ENCODE results near the gene GTPBP2.

Gene GTPBP2

DNA sequence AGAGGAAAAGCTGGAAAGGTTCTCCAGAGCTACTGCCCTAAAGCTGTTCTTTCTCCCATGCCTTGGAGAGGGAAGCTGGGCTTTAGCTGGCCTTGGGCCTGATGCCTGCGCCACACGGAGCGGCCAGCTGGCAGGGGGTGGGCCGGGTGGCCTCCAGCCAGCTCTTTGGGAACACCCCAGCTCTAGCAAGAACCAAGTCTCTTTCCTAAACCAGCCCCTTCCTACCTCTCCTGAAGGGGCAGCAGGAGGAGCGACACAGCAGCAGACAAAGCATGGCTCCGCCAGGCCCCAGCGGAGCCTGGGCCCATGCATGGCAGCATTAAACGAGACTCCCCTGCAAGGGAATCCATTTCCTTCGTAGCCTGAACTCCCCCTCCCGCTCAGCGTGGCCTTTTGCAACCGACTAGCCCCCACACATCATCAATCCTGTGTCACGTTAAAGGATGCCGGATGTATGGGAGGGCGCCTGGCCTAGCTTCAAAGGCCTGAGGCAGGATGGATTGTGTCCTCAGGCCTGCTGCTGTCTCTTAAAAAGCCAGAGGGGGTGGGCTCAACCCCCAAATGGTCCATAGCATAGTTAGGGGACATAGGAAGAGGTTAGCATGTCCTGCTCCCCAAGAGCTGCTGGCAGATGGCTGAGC is 44.5 kb upstream of the GTPBP2 start:
- CTCF ChIA-PET: interaction anchor here (0.7 to 1.9 kb wide), 4 partner anchors 9 to 278 kb away, joined by 3 to 5 read pairs (median 4); no protein-coding TSS in a partner anchor
- WGBS (ENCODE audit: insufficient coverage): 98% methylated on average over 14 of the region's 15 CpGs
- Histone ChIP-seq H3K4me3 (ENCODE audit: control insufficient read depth in 1 of 7, extremely low read depth in 1 of 7, insufficient read depth in 4 of 7, low read depth in 2 of 7, low read length in 6 of 7) (no peak overlapping the region), H3K27ac (ENCODE audit: insufficient read depth in 1 of 2, low read depth in 1 of 2, low read length in 2 of 2, poor library complexity in 1 of 2, severe bottlenecking in 2 of 2) (no peak overlapping the region), H3K27me3 (replicated peaks in 2 of 5; ENCODE audit: control insufficient read depth in 4 of 5, insufficient read depth in 5 of 5, low read length in 4 of 5) (no peaks in the 10 kb centered on the region), H3K4me1 (ENCODE audit: control extremely low read depth in 1 of 4, control insufficient read depth in 4 of 4, insufficient read depth in 4 of 4, low read length in 3 of 4) (peaks cover 0 to 12% (median 0%) of the 10 kb centered on the region in 4 experiments), H3K36me3 (ENCODE audit: control insufficient read depth in 4 of 4, insufficient read depth in 4 of 4, low read length in 3 of 4) (peaks cover 18 to 78% (median 71%) of the 10 kb centered on the region in 4 experiments), H3K9me3 (ENCODE audit: control extremely low read depth in 1 of 5, control insufficient read depth in 4 of 5, insufficient read depth in 2 of 5, low read depth in 1 of 5, low read length in 4 of 5) (no peaks in the 10 kb centered on the region)
- POLR2A ChIA-PET: no interaction called here
- DNase-seq: no peak

DNA sequence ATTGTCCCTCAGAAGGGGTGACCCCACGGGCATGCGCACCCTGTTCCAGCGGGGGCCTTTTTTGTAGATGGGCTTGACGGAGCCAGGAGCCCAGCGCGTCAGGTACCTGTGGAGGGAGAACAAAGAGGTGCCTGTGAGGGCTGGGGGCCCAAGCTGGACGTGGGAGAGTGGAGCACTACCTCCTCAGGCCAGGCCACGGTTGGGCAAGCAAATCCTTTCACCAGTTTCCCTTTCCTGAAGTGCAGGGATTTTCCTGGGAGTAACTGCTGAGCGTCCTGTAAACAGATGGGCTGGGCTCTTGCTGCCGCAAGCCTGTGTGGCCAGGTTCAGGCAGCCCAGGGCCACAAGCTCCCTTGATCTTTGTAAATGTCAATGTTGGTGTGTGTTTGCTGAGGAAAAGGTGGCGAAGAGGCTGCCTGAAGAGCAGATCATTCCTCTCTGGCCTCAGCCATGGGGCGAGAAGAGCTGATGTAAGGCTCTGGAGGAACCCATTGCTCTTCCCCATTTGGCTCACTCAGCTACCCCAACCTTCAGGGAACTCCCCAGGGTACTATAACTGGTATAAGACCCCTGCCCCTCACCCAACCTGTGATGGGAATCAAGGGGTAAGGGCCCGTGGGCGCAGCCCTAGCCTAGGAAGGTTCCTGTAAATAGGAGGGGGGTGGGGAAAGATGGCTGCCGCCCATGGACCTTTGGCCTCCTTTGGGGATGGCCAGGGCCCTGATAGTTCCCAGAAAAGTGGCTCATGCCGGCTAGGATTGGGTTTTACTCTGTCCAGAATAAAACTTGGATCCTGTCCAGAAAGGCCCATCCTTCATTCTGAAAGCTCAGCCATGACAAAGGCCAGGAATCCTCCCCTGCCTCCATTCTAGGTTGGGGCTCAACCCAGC is 43.0 kb upstream of the GTPBP2 start:
- POLR2A ChIA-PET: no interaction called here
- H3K4me3 ChIP-seq (ENCODE audit: control insufficient read depth in 1 of 7, extremely low read depth in 1 of 7, insufficient read depth in 4 of 7, low read depth in 2 of 7, low read length in 6 of 7): no peak overlapping the region
- peaks cover 0 to 18% (median 13%) of the 10 kb centered on the region in 4 experiments for H3K4me1 ChIP-seq (ENCODE audit: control extremely low read depth in 1 of 4, control insufficient read depth in 4 of 4, insufficient read depth in 4 of 4, low read length in 3 of 4)
- peaks cover 13 to 63% (median 56%) of the 10 kb centered on the region in 4 experiments for H3K36me3 ChIP-seq (ENCODE audit: control insufficient read depth in 4 of 4, insufficient read depth in 4 of 4, low read length in 3 of 4)
- H3K27ac ChIP-seq (ENCODE audit: insufficient read depth in 1 of 2, low read depth in 1 of 2, low read length in 2 of 2, poor library complexity in 1 of 2, severe bottlenecking in 2 of 2): no peak overlapping the region
- CTCF ChIA-PET: interaction anchor here (0.9 to 9.1 kb wide), 7 partner anchors 16 to 405 kb away, joined by 3 to 89 read pairs (median 5); no protein-coding TSS in a partner anchor
- DNase-seq: no peak
- 95% methylated on average over 14 of the region's 16 CpGs for WGBS (ENCODE audit: insufficient coverage)
- H3K27me3 ChIP-seq (replicated peaks in 2 of 5; ENCODE audit: control insufficient read depth in 4 of 5, insufficient read depth in 5 of 5, low read length in 4 of 5): no peaks in the 10 kb centered on the region
- no peaks in the 10 kb centered on the region for H3K9me3 ChIP-seq (ENCODE audit: control extremely low read depth in 1 of 5, control insufficient read depth in 4 of 5, insufficient read depth in 2 of 5, low read depth in 1 of 5, low read length in 4 of 5)

DNA sequence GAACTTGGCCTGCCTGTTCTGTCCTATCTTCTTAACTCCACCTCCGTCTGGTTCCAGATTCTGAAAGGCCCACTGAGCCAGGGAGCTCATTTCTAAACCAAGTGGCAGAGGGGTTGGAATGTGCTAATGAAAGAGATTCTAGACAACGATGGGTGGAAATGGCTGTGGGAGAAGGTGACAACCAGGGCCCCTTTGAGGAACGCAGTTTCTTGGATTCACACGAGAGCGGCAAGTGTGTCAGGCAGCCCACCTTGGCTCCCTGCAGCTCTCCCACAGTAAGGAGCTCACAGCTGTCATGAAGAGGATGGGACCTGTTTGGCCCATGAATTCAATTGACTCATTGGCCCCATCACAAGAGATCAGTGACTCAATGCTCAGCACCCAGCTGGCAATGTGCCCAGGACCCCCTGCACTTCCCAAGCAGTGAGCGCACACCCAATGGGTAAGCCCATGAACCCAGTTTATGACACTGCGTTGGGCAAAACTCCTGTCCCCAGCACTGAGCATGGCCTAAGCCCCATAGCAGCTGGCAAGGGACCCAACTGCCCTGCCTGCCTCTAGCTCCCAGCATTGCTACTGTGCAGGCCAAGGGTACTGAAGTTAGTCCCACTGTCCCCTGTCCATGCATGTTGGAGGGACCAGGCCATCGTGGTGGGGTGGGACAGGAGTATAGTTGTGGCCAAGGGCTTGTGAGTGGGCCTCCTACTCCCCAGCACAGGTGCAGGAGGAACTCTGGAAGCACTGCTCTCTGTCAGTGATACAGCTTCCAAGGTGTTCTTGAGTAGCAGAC is 42.1 kb upstream of the GTPBP2 start:
- DNase-seq: no peak
- WGBS (ENCODE audit: insufficient coverage): 94% methylated on average over 7 of the region's 8 CpGs
- peaks cover 0 to 18% (median 14%) of the 10 kb centered on the region in 4 experiments for H3K4me1 ChIP-seq (ENCODE audit: control extremely low read depth in 1 of 4, control insufficient read depth in 4 of 4, insufficient read depth in 4 of 4, low read length in 3 of 4)
- CTCF ChIA-PET: interaction anchor here (0.8 to 9.1 kb wide), 10 partner anchors 17 to 406 kb away, joined by 3 to 89 read pairs (median 4); no protein-coding TSS in a partner anchor
- POLR2A ChIA-PET: no interaction called here
- H3K27me3 ChIP-seq (replicated peaks in 2 of 5; ENCODE audit: control insufficient read depth in 4 of 5, insufficient read depth in 5 of 5, low read length in 4 of 5): no peaks in the 10 kb centered on the region
- H3K9me3 ChIP-seq (ENCODE audit: control extremely low read depth in 1 of 5, control insufficient read depth in 4 of 5, insufficient read depth in 2 of 5, low read depth in 1 of 5, low read length in 4 of 5): no peaks in the 10 kb centered on the region
- no peak overlapping the region for H3K27ac ChIP-seq (ENCODE audit: insufficient read depth in 1 of 2, low read depth in 1 of 2, low read length in 2 of 2, poor library complexity in 1 of 2, severe bottlenecking in 2 of 2)
- peaks cover 13 to 55% (median 48%) of the 10 kb centered on the region in 4 experiments for H3K36me3 ChIP-seq (ENCODE audit: control insufficient read depth in 4 of 4, insufficient read depth in 4 of 4, low read length in 3 of 4)
- H3K4me3 ChIP-seq (ENCODE audit: control insufficient read depth in 1 of 7, extremely low read depth in 1 of 7, insufficient read depth in 4 of 7, low read depth in 2 of 7, low read length in 6 of 7): no peak overlapping the region

DNA sequence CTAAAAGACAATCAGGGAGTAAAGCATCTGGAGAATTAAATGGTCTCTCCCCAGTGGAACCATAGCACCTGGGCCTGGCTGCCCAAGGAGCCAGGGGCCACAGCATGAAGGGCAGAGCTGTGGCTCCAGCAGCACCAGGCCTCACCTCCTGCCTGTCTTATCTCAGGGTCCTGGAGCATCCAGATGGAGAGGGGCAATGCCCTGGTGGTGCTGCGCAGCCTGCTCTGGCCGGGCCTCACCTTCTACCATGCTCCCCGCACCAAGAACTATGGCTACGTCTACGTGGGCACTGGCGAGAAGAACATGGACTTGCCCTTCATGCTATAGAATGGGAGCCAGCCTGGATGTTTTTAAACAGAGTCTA is 41.5 kb upstream of the GTPBP2 start:
- Histone ChIP-seq H3K36me3 (ENCODE audit: control insufficient read depth in 4 of 4, insufficient read depth in 4 of 4, low read length in 3 of 4) (peaks cover 13 to 50% (median 42%) of the 10 kb centered on the region in 4 experiments), H3K27me3 (replicated peaks in 2 of 5; ENCODE audit: control insufficient read depth in 4 of 5, insufficient read depth in 5 of 5, low read length in 4 of 5) (no peaks in the 10 kb centered on the region)

DNA sequence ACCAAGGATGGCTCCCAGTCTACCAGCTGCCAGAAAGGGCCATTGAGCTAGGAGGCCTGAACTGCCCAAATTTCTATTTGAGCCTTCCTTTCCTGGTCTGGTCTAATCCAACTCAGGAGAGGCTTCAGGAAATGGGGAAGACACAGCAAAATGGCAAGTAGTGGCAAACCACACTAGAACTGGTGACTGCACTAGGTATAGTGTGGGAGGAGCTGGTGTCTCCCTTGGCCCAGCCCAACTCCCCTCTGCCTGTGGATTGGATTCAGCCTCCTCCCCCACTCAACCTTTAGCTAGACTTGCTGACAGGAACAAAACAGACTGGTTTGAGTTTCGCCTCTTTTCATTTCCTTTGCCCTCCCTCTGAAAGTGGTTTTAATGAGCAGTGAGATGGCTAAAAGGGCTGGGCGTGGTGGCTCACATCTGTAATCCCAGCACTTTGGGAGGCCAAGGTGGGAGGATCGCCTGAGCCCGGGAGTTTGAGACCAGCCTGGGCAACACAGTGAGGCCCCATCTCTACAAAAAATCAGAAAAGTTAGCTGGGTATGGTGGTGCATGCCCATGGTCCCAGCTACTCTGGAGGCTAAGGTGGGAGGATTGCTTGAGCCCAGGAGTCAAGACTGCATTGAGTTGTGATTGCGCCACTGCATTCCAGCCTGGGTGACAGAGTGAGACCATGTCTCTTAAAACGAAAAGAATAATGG is 41.0 kb upstream of the GTPBP2 start:
- H3K4me1 ChIP-seq (ENCODE audit: control extremely low read depth in 1 of 4, control insufficient read depth in 4 of 4, insufficient read depth in 4 of 4, low read length in 3 of 4): peaks cover 0 to 18% (median 14%) of the 10 kb centered on the region in 4 experiments
- WGBS (ENCODE audit: insufficient coverage): 95% methylated on average over 6 of the region's 6 CpGs
- H3K27ac ChIP-seq (ENCODE audit: insufficient read depth in 1 of 2, low read depth in 1 of 2, low read length in 2 of 2, poor library complexity in 1 of 2, severe bottlenecking in 2 of 2): no peak overlapping the region
- CTCF ChIA-PET: interaction anchor here (0.8 to 9.1 kb wide), 12 partner anchors 11 to 407 kb away, joined by 3 to 89 read pairs (median 5); no protein-coding TSS in a partner anchor
- no peak for DNase-seq
- peaks cover 10 to 44% (median 37%) of the 10 kb centered on the region in 4 experiments for H3K36me3 ChIP-seq (ENCODE audit: control insufficient read depth in 4 of 4, insufficient read depth in 4 of 4, low read length in 3 of 4)
- H3K27me3 ChIP-seq (replicated peaks in 2 of 5; ENCODE audit: control insufficient read depth in 4 of 5, insufficient read depth in 5 of 5, low read length in 4 of 5): no peaks in the 10 kb centered on the region
- POLR2A ChIA-PET: no interaction called here
- no peak overlapping the region for H3K4me3 ChIP-seq (ENCODE audit: control insufficient read depth in 1 of 7, extremely low read depth in 1 of 7, insufficient read depth in 4 of 7, low read depth in 2 of 7, low read length in 6 of 7)
- no peaks in the 10 kb centered on the region for H3K9me3 ChIP-seq (ENCODE audit: control extremely low read depth in 1 of 5, control insufficient read depth in 4 of 5, insufficient read depth in 2 of 5, low read depth in 1 of 5, low read length in 4 of 5)

More for the DNA sequence above, 41.5 kb upstream of the GTPBP2 start:
- peaks cover 0 to 18% (median 14%) of the 10 kb centered on the region in 4 experiments for H3K4me1 ChIP-seq (ENCODE audit: control extremely low read depth in 1 of 4, control insufficient read depth in 4 of 4, insufficient read depth in 4 of 4, low read length in 3 of 4)
- H3K4me3 ChIP-seq (ENCODE audit: control insufficient read depth in 1 of 7, extremely low read depth in 1 of 7, insufficient read depth in 4 of 7, low read depth in 2 of 7, low read length in 6 of 7): no peak overlapping the region
- H3K9me3 ChIP-seq (ENCODE audit: control extremely low read depth in 1 of 5, control insufficient read depth in 4 of 5, insufficient read depth in 2 of 5, low read depth in 1 of 5, low read length in 4 of 5): no peaks in the 10 kb centered on the region
- ChIA-PET POLR2A (no interaction called here), CTCF (interaction anchor here (0.8 to 9.1 kb wide), 9 partner anchors 18 to 407 kb away, joined by 3 to 89 read pairs (median 4); no protein-coding TSS in a partner anchor)
- H3K27ac ChIP-seq (ENCODE audit: insufficient read depth in 1 of 2, low read depth in 1 of 2, low read length in 2 of 2, poor library complexity in 1 of 2, severe bottlenecking in 2 of 2): no peak overlapping the region
- WGBS (ENCODE audit: insufficient coverage): 98% methylated on average over 5 of the region's 6 CpGs
- DNase-seq: no peak

Data from common myeloid progenitor, CD34-positive (primary cell).